SK-N-SH (cell line): ENCODE data around the gene AGFG2.

Source experiments
- CHD2 ChIP-seq: fragments of 150-350 bp; IDR thresholded peaks from 2 replicates; pipeline ENCODE4 v1.6.1; 2018; ENCODE audit warnings: low read length; ENCODE audit not compliant: partially characterized antibody
- EP300 ChIP-seq, 2 experiments: IDR thresholded peaks; 2 replicates each; pipeline versions ENCODE4 v1.4.0 to v1.6.1; 2012; ENCODE audit warnings: borderline replicate concordance in 1 of 2, low read depth in 1 of 2, low read length in 1 of 2
- GABPA ChIP-seq: IDR thresholded peaks from 2 replicates; pipeline ENCODE4 v1.4.0; 2012; ENCODE audit warnings: low read depth, mild to moderate bottlenecking
- JUND ChIP-seq: IDR thresholded peaks from 2 replicates; pipeline ENCODE4 v1.4.0; 2012
- RCOR1 ChIP-seq: fragments of 150-350 bp; IDR thresholded peaks from 2 replicates; pipeline ENCODE4 v1.6.1; 2017; ENCODE audit warnings: antibody characterized with exemption, low read length
- RFX5 ChIP-seq: IDR thresholded peaks from 2 replicates; pipeline ENCODE4 v1.6.1; 2012; ENCODE audit warnings: mild to moderate bottlenecking, improper control_type of control experiment, low read length
- TEAD4 ChIP-seq: IDR thresholded peaks from 2 replicates; pipeline ENCODE4 v1.4.0; 2012; ENCODE audit warnings: mild to moderate bottlenecking, borderline replicate concordance; ENCODE audit not compliant: insufficient read depth
- TF ChIP-seq, protein P1 (sequence below): fragments of 200-600 bp; sonication (generic); IDR thresholded peaks from 2 replicates; pipeline ENCODE4 v1.6.1; 2017; ENCODE audit warnings: antibody characterized with exemption, mild to moderate bottlenecking, moderate library complexity

DNA sequence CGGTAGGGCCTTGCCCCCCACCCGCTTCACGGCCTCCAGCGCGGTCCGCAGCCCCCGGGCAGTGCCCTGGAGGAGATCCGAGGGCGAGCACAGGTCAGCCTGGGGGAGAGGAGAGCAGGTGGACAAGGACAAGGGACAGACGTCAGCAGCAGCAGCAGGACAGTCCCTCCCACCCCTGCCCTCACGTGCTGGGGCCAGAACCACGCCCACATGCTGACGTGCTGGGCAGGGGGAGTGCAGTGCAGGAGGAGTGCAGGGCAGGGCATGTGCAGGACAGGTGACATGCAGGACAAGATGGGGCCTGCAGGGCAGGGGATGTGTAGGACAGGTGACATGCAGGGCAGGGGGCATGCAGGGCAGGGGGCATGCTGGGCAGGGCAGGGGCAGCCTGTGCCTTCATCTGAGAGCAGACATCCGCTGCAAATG lies 36.2 kb downstream of the AGFG2 start:
- TF ChIP-seq RCOR1 (no peak), EP300 (IDR thresholded peaks at IDR 0.05; ENCODE audit: borderline replicate concordance in 1 of 2, low read depth in 1 of 2, low read length in 1 of 2) (no peak), CHD2 (no peak), RFX5 (no peak), TEAD4 (no peak), JUND (no peak), GABPA (no peak)
- TF ChIP-seq, protein P1, sequence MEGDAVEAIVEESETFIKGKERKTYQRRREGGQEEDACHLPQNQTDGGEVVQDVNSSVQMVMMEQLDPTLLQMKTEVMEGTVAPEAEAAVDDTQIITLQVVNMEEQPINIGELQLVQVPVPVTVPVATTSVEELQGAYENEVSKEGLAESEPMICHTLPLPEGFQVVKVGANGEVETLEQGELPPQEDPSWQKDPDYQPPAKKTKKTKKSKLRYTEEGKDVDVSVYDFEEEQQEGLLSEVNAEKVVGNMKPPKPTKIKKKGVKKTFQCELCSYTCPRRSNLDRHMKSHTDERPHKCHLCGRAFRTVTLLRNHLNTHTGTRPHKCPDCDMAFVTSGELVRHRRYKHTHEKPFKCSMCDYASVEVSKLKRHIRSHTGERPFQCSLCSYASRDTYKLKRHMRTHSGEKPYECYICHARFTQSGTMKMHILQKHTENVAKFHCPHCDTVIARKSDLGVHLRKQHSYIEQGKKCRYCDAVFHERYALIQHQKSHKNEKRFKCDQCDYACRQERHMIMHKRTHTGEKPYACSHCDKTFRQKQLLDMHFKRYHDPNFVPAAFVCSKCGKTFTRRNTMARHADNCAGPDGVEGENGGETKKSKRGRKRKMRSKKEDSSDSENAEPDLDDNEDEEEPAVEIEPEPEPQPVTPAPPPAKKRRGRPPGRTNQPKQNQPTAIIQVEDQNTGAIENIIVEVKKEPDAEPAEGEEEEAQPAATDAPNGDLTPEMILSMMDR, result no peak
